NB4 (cell line): ENCODE results near the gene ABCA4.

Experiments used
- MYC ChIP-seq: IDR thresholded peaks from 2 replicates; pipeline ENCODE4 v1.6.1; 2011; ENCODE audit warnings: low read depth, low read length
- POLR2A ChIP-seq: IDR thresholded peaks from 2 replicates; pipeline ENCODE4 v1.6.1; 2011; ENCODE audit warnings: mild to moderate bottlenecking; ENCODE audit not compliant: insufficient read length; ENCODE audit errors: extremely low read depth
- TF ChIP-seq, protein P1 (sequence below): IDR thresholded peaks from one replicate; pipeline ENCODE4 v1.5.1; 2012; ENCODE audit warnings: low read depth, low read length

DNA sequence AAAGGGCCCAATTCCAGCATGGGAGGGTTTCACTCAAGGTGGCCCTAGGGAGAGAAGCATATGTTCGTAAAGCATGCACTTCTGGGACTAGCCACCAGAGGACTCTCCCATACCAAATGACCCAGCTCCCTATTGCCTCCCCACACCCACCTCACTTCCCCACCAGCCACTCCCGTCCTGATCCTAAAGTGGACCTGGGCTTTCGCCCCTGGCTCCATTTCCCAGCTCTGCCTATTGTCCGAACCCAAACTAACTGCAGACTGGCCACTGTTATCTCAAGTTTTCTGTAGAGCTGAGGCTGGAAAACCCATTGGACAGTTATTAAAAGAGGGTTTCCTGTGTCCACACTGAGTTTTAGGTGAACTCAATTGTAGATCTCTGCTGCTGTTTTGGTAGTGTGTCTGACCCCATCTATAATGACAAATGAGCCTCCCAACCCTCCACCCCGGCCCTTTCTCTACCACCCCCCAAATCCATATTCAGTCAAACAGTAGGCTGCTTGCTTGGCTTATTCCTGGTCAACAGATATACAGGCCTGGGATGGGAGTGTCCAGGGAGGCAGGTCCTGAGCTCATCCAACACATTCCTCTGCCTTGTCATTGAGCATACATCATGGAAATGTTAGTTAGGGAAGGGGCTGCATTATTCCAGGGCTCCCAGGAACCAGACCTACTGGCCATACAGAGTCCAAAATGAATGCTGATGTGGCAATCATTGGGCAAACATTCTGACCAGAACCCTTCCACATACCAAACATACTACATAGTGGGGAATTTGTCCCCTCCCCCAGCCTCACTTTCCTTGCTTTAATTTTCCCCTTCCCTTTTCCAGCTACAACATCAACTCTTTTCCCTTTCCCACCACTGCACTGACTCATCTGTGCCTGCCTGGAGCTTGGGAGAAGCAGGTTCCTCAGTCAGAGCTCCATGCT is 59.2 kb downstream of the ABCA4 start:
- TF ChIP-seq, protein P1, sequence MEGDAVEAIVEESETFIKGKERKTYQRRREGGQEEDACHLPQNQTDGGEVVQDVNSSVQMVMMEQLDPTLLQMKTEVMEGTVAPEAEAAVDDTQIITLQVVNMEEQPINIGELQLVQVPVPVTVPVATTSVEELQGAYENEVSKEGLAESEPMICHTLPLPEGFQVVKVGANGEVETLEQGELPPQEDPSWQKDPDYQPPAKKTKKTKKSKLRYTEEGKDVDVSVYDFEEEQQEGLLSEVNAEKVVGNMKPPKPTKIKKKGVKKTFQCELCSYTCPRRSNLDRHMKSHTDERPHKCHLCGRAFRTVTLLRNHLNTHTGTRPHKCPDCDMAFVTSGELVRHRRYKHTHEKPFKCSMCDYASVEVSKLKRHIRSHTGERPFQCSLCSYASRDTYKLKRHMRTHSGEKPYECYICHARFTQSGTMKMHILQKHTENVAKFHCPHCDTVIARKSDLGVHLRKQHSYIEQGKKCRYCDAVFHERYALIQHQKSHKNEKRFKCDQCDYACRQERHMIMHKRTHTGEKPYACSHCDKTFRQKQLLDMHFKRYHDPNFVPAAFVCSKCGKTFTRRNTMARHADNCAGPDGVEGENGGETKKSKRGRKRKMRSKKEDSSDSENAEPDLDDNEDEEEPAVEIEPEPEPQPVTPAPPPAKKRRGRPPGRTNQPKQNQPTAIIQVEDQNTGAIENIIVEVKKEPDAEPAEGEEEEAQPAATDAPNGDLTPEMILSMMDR, result peak; percentile 74
- TF ChIP-seq POLR2A (no peak), MYC (no peak)
